Esophagus squamous epithelium (tissue), 5 donors: ENCODE measurements around the gene CELF3. TPM values are rescaled to one million over a fixed set of nuclear protein-coding genes. Genes with fewer than 3 reads are reported as not detected.
"Not testable (repeated sequence)": the region's sequence is repeated elsewhere in the genome, so short reads cannot be mapped to it uniquely, and the experiment has no call there.

Experiments used
- DNase-seq: peaks from one replicate; lab custom pipeline; 2025; lab: John Stamatoyannopoulos, UW
- H3K27ac ChIP-seq, 4 donors: fragments of 200-600 bp; sonication (generic); one replicate each; pipeline ENCODE4 v1.5.1; 2016 to 2019; ENCODE audit warnings: mild to moderate bottlenecking in 1 of 4
- H3K27me3 ChIP-seq, 4 donors: fragments of 200-600 bp; sonication (generic); 1 replicate in 3 of 4; 2 replicates in 1 of 4; pipeline versions ENCODE4 v1.5.1 to v1.6.0; 2017 to 2021; ENCODE audit warnings: antibody characterized with exemption in 1 of 4
- H3K36me3 ChIP-seq, 3 donors: fragments of 200-600 bp; sonication (generic); one replicate each; pipeline ENCODE4 v1.5.1; 2016 to 2019
- H3K4me1 ChIP-seq, 3 donors: fragments of 200-600 bp; sonication (generic); one replicate each; pipeline ENCODE4 v1.5.1; 2017 to 2019
- H3K4me3 ChIP-seq, 4 donors: fragments of 200-600 bp; sonication (generic); 1 replicate in 3 of 4; 2 replicates in 1 of 4; pipeline ENCODE4 v1.5.1; 2016 to 2019; ENCODE audit warnings: mild to moderate bottlenecking in 2 of 4, moderate library complexity in 1 of 4
- H3K9me3 ChIP-seq, 3 donors: fragments of 200-600 bp; sonication (generic); one replicate each; pipeline ENCODE4 v1.5.1; 2016 to 2019
- POLR2A ChIP-seq, 4 donors: fragments of 450-650 bp; IDR thresholded peaks; one replicate each; pipeline ENCODE4 v1.6.1; 2017; ENCODE audit warnings: antibody characterized with exemption in 4 of 4, mild to moderate bottlenecking in 4 of 4, moderate library complexity in 3 of 4
- WGBS, 2 donors: methylation state at CpG; one replicate each; pipeline ENCODE4 v1.1.5; 2018; 5-methylcytosine and 5-hydroxymethylcytosine counted together
- intact Hi-C: fragments of 100-400 bp; cut with DNase I; formaldehyde crosslinking; loops from one replicate; pipeline ENCODE4 v1.15.0; 2022
- total RNA-seq, 4 donors: library from RNA; depleted of rRNA; stranded (reverse); fragments of >200 nt; gene quantifications; one replicate each; pipeline ENCODE4 v1.1.0, GENCODE V29; 2016
- TF ChIP-seq, protein P1 (sequence below), 6 experiments: fragments of 450-650 bp in 4 of 6; fragments of 200-600 bp in 2 of 6; sonication (generic) in 2 of 6; IDR thresholded peaks; one replicate each; pipeline ENCODE4 v1.5.1; 2016 to 2019; ENCODE audit warnings: antibody characterized with exemption in 6 of 6, mild to moderate bottlenecking in 4 of 6, moderate library complexity in 4 of 6
- donor health status: DM: yes; HTN: yes; CAD: no.

CELF3 gene
- total RNA-seq, 4 donors from 2014 or later, result 0.19 TPM; not detected in 3

GRCh38 chr1:151737026-151737425 lies 20.4 kb upstream of the CELF3 start:
- peaks cover 0 to 26% (median 0%) of the 10 kb centered on the region in 3 donors for H3K4me1 ChIP-seq
- H3K4me3 ChIP-seq, result no peak overlapping the region
- peaks cover 0 to 10% (median 9%) of the 10 kb centered on the region in 3 donors for H3K9me3 ChIP-seq
- no peaks in the 10 kb centered on the region for H3K36me3 ChIP-seq
- H3K27ac ChIP-seq, result no peak overlapping the region
- WGBS, 2 donors, result 67 to 92% methylated on average over 2 of the region's 2 CpGs
- DNase-seq, result no peak
- H3K27me3 ChIP-seq, result no peaks in the 10 kb centered on the region
- no peak for TF ChIP-seq POLR2A (IDR thresholded peaks at IDR 0.05)
- TF ChIP-seq, protein P1, sequence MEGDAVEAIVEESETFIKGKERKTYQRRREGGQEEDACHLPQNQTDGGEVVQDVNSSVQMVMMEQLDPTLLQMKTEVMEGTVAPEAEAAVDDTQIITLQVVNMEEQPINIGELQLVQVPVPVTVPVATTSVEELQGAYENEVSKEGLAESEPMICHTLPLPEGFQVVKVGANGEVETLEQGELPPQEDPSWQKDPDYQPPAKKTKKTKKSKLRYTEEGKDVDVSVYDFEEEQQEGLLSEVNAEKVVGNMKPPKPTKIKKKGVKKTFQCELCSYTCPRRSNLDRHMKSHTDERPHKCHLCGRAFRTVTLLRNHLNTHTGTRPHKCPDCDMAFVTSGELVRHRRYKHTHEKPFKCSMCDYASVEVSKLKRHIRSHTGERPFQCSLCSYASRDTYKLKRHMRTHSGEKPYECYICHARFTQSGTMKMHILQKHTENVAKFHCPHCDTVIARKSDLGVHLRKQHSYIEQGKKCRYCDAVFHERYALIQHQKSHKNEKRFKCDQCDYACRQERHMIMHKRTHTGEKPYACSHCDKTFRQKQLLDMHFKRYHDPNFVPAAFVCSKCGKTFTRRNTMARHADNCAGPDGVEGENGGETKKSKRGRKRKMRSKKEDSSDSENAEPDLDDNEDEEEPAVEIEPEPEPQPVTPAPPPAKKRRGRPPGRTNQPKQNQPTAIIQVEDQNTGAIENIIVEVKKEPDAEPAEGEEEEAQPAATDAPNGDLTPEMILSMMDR (IDR thresholded peaks at IDR 0.05), result no peak
- intact Hi-C loops, result loop anchor here (10.0 kb wide), 2 partner anchors 202 to 292 kb away; no protein-coding TSS in a partner anchor

DNA sequence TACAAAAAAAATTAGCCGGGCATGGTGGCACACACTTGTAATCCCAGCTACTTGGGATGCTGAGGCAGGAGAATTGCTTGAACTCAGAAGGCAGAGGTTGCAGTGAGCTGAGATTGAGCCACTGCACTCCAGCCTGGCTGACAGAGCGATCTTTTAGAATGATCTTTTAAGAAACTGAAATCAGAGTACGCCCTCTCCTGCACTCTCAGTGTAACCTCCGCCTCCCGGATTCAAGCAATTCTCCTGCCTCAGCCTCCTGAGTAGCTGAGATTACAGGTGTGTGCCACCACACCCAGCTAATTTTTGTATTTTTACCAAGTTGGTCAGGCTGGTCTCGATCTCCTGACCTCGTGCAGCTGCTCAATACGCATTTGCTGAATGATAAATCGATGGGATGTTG lies 17.4 kb upstream of the CELF3 start:
- not testable (repeated sequence) for H3K4me1 ChIP-seq, H3K4me3 ChIP-seq, H3K36me3 ChIP-seq, DNase-seq, H3K27ac ChIP-seq, H3K27me3 ChIP-seq
- WGBS, 2 donors, result 87 to 91% methylated on average over 7 to 9 of the region's 9 CpGs
- intact Hi-C loops, result loop anchor here (5.0 to 10.0 kb wide), 3 partner anchors 142 to 289 kb away; no protein-coding TSS in a partner anchor
- H3K9me3 ChIP-seq, result peaks cover 0 to 10% (median 9%) of the 10 kb centered on the region in 3 donors

GRCh38 chr1:151733126-151733525 lies 16.5 kb upstream of the CELF3 start:
- TF ChIP-seq POLR2A (IDR thresholded peaks at IDR 0.05), result no peak
- TF ChIP-seq, protein P1 (IDR thresholded peaks at IDR 0.05), result no peak
- Histone ChIP-seq H3K36me3 (no peaks in the 10 kb centered on the region), H3K4me3 (no peak overlapping the region), H3K27ac (no peak overlapping the region), H3K27me3 (peaks cover 0 to 13% (median 0%) of the 10 kb centered on the region in 4 donors), H3K9me3 (peaks cover 0 to 10% (median 9%) of the 10 kb centered on the region in 3 donors), H3K4me1 (peaks cover 0 to 6% (median 0%) of the 10 kb centered on the region in 3 donors)
- 65 to 79% methylated on average over 2 to 3 of the region's 3 CpGs for WGBS, 2 donors
- intact Hi-C loops, result loop anchor here (5.0 to 10.0 kb wide), 3 partner anchors 141 to 288 kb away; no protein-coding TSS in a partner anchor
- DNase-seq, result no peak

DNA sequence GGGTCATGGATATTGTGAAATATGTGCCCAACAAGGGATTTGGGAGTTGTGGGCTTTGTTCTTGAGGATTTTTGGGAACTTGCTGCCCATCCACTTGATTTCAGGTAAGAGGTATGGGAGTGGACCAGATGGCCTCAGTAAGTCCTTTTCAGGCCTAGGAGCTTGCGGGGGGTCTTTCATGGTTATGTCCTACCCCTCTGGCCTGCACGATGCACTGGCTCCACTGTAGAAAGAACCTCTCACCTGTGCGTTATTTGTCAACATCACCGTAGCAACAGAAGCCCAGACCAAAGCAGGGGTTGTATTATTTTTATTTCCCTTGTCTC lies 13.3 kb upstream of the CELF3 start:
- peaks cover 0 to 5% (median 0%) of the 10 kb centered on the region in 3 donors for H3K4me1 ChIP-seq
- H3K27ac ChIP-seq, result no peak overlapping the region
- H3K27me3 ChIP-seq, result peaks cover 0 to 29% (median 0%) of the 10 kb centered on the region in 4 donors
- no peak for DNase-seq
- intact Hi-C loops, result loop anchor here (5.0 to 10.0 kb wide), 3 partner anchors 138 to 285 kb away; no protein-coding TSS in a partner anchor
- H3K36me3 ChIP-seq, result no peaks in the 10 kb centered on the region
- no peaks in the 10 kb centered on the region for H3K9me3 ChIP-seq
- H3K4me3 ChIP-seq, result no peak overlapping the region
- TF ChIP-seq POLR2A (IDR thresholded peaks at IDR 0.05), result no peak
- TF ChIP-seq, protein P1 (IDR thresholded peaks at IDR 0.05), result no peak
- 72 to 78% methylated on average over 4 of the region's 4 CpGs for WGBS, 2 donors

- peaks cover 0 to 35% (median 0%) of the 10 kb centered on the region in 4 donors for H3K27me3 ChIP-seq
- WGBS, 2 donors, result 54 to 79% methylated on average over 6 to 7 of the region's 10 CpGs
- TF ChIP-seq, protein P1 (IDR thresholded peaks at IDR 0.05), result no peak
- no peak for TF ChIP-seq POLR2A (IDR thresholded peaks at IDR 0.05)
- DNase-seq, result no peak
- H3K4me3 ChIP-seq, result no peak overlapping the region
- H3K4me1 ChIP-seq, result peaks cover 0 to 5% (median 0%) of the 10 kb centered on the region in 3 donors
- no peaks in the 10 kb centered on the region for H3K36me3 ChIP-seq
- H3K9me3 ChIP-seq, result no peaks in the 10 kb centered on the region
- intact Hi-C loops, result no loop called here
- no peak overlapping the region for H3K27ac ChIP-seq
Measured at GRCh38 chr1:151729157-151729965, 12.8 kb upstream of the CELF3 start.
